ENCODE measurements around the gene ITGB5. TPM values are rescaled to one million over a fixed set of nuclear protein-coding genes. Genes with fewer than 3 reads are reported as not detected.

Gene ITGB5
- total RNA-seq, 1 experiment from 2014 or later: 67.2 TPM

- H3K27me3 ChIP-seq (ENCODE audit: low read length): no peaks in the 10 kb centered on the region
- H3K9me2 ChIP-seq (replicated peaks; ENCODE audit: low read length): no peaks in the 10 kb centered on the region
- peaks cover 1% of the 10 kb centered on the region; the same call in 1 of the 2 replicates for H3K4me1 ChIP-seq (ENCODE audit: insufficient read depth, low read length)
- no peak for TF ChIP-seq EZH2phosphoT487 (IDR thresholded peaks at IDR 0.05; ENCODE audit: borderline replicate concordance, low read length)
- no peak for TF ChIP-seq CTCF (conservative IDR thresholded peaks at IDR 0.05; ENCODE audit: low read depth, low read length)
- no peak for TF ChIP-seq EZH2 (IDR thresholded peaks at IDR 0.05; ENCODE audit: low read length, unreplicated experiment)
- no peaks in the 10 kb centered on the region for H3K36me3 ChIP-seq (ENCODE audit: low read depth, low read length)
- H3K9ac ChIP-seq (ENCODE audit: low read length): no peak overlapping the region
- H3K4me3 ChIP-seq (ENCODE audit: low read length): no peak overlapping the region
- no peaks in the 10 kb centered on the region for H3K79me2 ChIP-seq (ENCODE audit: low read length)
- CTCF ChIA-PET: no interaction called here
- DNase-seq (no peak), ATAC-seq (no peak)
- no peaks in the 10 kb centered on the region for H4K20me1 ChIP-seq (ENCODE audit: low read length)
- H3K4me2 ChIP-seq (ENCODE audit: low read length): no peak overlapping the region
- H3K27ac ChIP-seq (ENCODE audit: low read length): no peak overlapping the region
- no TSS peak for BruUV-seq (replicated peaks)
- no peak overlapping the region for H2AFZ ChIP-seq (ENCODE audit: low read length)
- intact Hi-C loops (cut with micrococcal nuclease): no loop called here
- no peaks in the 10 kb centered on the region for H3K9me3 ChIP-seq (ENCODE audit: low read length)
- no peaks in the 10 kb centered on the region for H3F3A ChIP-seq (ENCODE audit: low read length, unreplicated experiment)
- POLR2A ChIA-PET (ENCODE audit: unreplicated experiment): no interaction called here
These were observed 107.4 kb downstream of the ITGB5 start for GRCh38 chr3:124779751-124780191.

- Histone ChIP-seq H3K9ac (ENCODE audit: low read length) (no peak overlapping the region), H3K9me2 (replicated peaks; ENCODE audit: low read length) (no peaks in the 10 kb centered on the region), H3F3A (ENCODE audit: low read length, unreplicated experiment) (no peaks in the 10 kb centered on the region), H3K27ac (ENCODE audit: low read length) (no peak overlapping the region), H3K9me3 (ENCODE audit: low read length) (no peaks in the 10 kb centered on the region), H3K4me3 (ENCODE audit: low read length) (no peak overlapping the region), H3K79me2 (ENCODE audit: low read length) (no peaks in the 10 kb centered on the region), H4K20me1 (ENCODE audit: low read length) (no peaks in the 10 kb centered on the region), H3K4me2 (ENCODE audit: low read length) (no peak overlapping the region), H3K4me1 (ENCODE audit: insufficient read depth, low read length) (peaks cover 6% of the 10 kb centered on the region; the same call in 1 of the 2 replicates), H3K36me3 (ENCODE audit: low read depth, low read length) (no peaks in the 10 kb centered on the region), H3K27me3 (ENCODE audit: low read length) (no peaks in the 10 kb centered on the region), H2AFZ (ENCODE audit: low read length) (no peak overlapping the region)
- no TSS peak for BruUV-seq (replicated peaks)
- no peak for TF ChIP-seq CTCF (conservative IDR thresholded peaks at IDR 0.05; ENCODE audit: low read depth, low read length)
- TF ChIP-seq EZH2phosphoT487 (IDR thresholded peaks at IDR 0.05; ENCODE audit: borderline replicate concordance, low read length): no peak
- no peak for TF ChIP-seq EZH2 (IDR thresholded peaks at IDR 0.05; ENCODE audit: low read length, unreplicated experiment)
- CTCF ChIA-PET: no interaction called here
- DNase-seq (no peak), ATAC-seq (no peak)
- POLR2A ChIA-PET (ENCODE audit: unreplicated experiment): no interaction called here
- intact Hi-C loops (cut with micrococcal nuclease): no loop called here
These were observed 108.0 kb downstream of the ITGB5 start for GRCh38 chr3:124779116-124779515.

- POLR2A ChIA-PET (ENCODE audit: unreplicated experiment): no interaction called here
- TF ChIP-seq EZH2 (IDR thresholded peaks at IDR 0.05; ENCODE audit: low read length, unreplicated experiment) (no peak), EZH2phosphoT487 (IDR thresholded peaks at IDR 0.05; ENCODE audit: borderline replicate concordance, low read length) (no peak), CTCF (conservative IDR thresholded peaks at IDR 0.05; ENCODE audit: low read depth, low read length) (no peak)
These were observed 109.2 kb downstream of the ITGB5 start for GRCh38 chr3:124777762-124778470.

More at GRCh38 chr3:124777762-124778470, 109.2 kb downstream of the ITGB5 start:
- no peaks in the 10 kb centered on the region for H3K27me3 ChIP-seq (ENCODE audit: low read length)
- BruUV-seq (replicated peaks): no TSS peak
- no peaks in the 10 kb centered on the region for H3K9me2 ChIP-seq (replicated peaks; ENCODE audit: low read length)
- no peaks in the 10 kb centered on the region for H3K79me2 ChIP-seq (ENCODE audit: low read length)
- peaks cover 6% of the 10 kb centered on the region; the same call in 1 of the 2 replicates for H3K4me1 ChIP-seq (ENCODE audit: insufficient read depth, low read length)
- DNase-seq: no peak
- intact Hi-C loops (cut with micrococcal nuclease): no loop called here
- H3K9me3 ChIP-seq (ENCODE audit: low read length): no peaks in the 10 kb centered on the region
- no peak overlapping the region for H3K9ac ChIP-seq (ENCODE audit: low read length)
- no peak overlapping the region for H3K4me2 ChIP-seq (ENCODE audit: low read length)
- no peak overlapping the region for H2AFZ ChIP-seq (ENCODE audit: low read length)
- CTCF ChIA-PET: no interaction called here
- no peaks in the 10 kb centered on the region for H4K20me1 ChIP-seq (ENCODE audit: low read length)
- no peaks in the 10 kb centered on the region for H3K36me3 ChIP-seq (ENCODE audit: low read depth, low read length)
- H3K4me3 ChIP-seq (ENCODE audit: low read length): no peak overlapping the region
- no peak for ATAC-seq
- H3F3A ChIP-seq (ENCODE audit: low read length, unreplicated experiment): no peaks in the 10 kb centered on the region
- no peak overlapping the region for H3K27ac ChIP-seq (ENCODE audit: low read length)
